Measurements from ENCODE around the gene GLS2.

GLS2 gene

GRCh38 chr12:56431850-56432249, 56.1 kb downstream of the GLS2 start:
- H3K4me1 Mint-ChIP-seq, result no peaks in the 10 kb centered on the region
- no peak for DNase-seq (ENCODE audit: low spot score in 2 of 2)
- H3K9me3 Mint-ChIP-seq, result no peaks in the 10 kb centered on the region
- ATAC-seq, result no peak
- H3K36me3 Mint-ChIP-seq, result peaks cover 58% of the 10 kb centered on the region
- H3K27ac Mint-ChIP-seq, result no peak overlapping the region
- H3K4me3 Mint-ChIP-seq, result no peak overlapping the region

- H3K36me3 Mint-ChIP-seq, result peaks cover 58% of the 10 kb centered on the region
- H3K9me3 Mint-ChIP-seq, result no peaks in the 10 kb centered on the region
- H3K4me1 Mint-ChIP-seq, result no peaks in the 10 kb centered on the region
- ATAC-seq (no peak), DNase-seq (ENCODE audit: low spot score in 2 of 2) (no peak)
- no peak overlapping the region for H3K4me3 Mint-ChIP-seq
- H3K27ac Mint-ChIP-seq, result no peak overlapping the region
Measured at GRCh38 chr12:56431288-56431687, 56.7 kb downstream of the GLS2 start.

GRCh38 chr12:56425940-56426438, 62.0 kb downstream of the GLS2 start:
- no peak for ATAC-seq

GRCh38 chr12:56425193-56425592, 62.8 kb downstream of the GLS2 start:
- DNase-seq (ENCODE audit: low spot score in 2 of 2) (no peak), ATAC-seq (no peak)
- no peak overlapping the region for H3K4me3 Mint-ChIP-seq
- H3K4me1 Mint-ChIP-seq, result no peaks in the 10 kb centered on the region
- no peaks in the 10 kb centered on the region for H3K9me3 Mint-ChIP-seq
- H3K36me3 Mint-ChIP-seq, result peaks cover 78% of the 10 kb centered on the region
- peak overlapping the region; percentile 71 for H3K27ac Mint-ChIP-seq

More at GRCh38 chr12:56425940-56426438, 62.0 kb downstream of the GLS2 start:
- Mint-ChIP-seq H3K4me1 (no peaks in the 10 kb centered on the region), H3K27ac (no peak overlapping the region), H3K4me3 (no peak overlapping the region), H3K36me3 (peaks cover 78% of the 10 kb centered on the region), H3K9me3 (no peaks in the 10 kb centered on the region)
- no peak for DNase-seq (ENCODE audit: low spot score in 2 of 2)

Data from stimulated activated effector memory CD8-positive, alpha-beta T cell treated with anti-CD3 and anti-CD28 coated beads, Interleukin-12 subunit alpha, Interleukin-12 subunit beta, amount 100 ng/mL, for 72 hours (primary cell).